PC-9 (cell line): ENCODE measurements around the gene CMSS1.

ENCODE experiments used
- CTCF ChIP-seq: fragments of 200-600 bp; sonication (generic); conservative IDR thresholded peaks from 2 replicates; pipeline ENCODE4 v1.6.1; 2017; ENCODE audit warnings: mixed run types, antibody characterized with exemption, mild to moderate bottlenecking, moderate library complexity
- EZH2 ChIP-seq: fragments of 200-600 bp; sonication (generic); IDR thresholded peaks from 2 replicates; pipeline ENCODE4 v1.8.0; 2017; ENCODE audit warnings: antibody characterized with exemption, low read depth

DNA sequence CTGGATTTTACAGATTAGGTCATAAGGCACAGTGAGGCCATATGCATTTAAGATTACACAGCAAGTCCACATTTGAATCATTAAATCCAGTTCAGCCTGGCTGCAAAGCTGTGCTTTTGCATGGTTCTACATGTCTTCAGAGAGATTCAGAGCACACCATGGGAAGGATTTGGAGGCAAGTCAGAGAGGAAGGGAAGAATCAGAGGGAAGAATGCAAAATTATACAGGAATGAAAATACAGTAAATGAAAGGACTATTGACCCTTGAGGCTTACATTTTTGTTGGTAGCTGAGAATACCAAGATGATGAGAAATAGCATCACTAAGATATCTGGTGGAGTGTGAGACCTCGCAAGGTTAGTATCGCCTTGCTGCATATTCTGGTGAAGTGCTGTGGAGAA is 282.8 kb downstream of the CMSS1 start:
- TF ChIP-seq EZH2 (no peak), CTCF (no peak)
